ENCODE results near the gene RPS15A. TPM values are rescaled to one million over a fixed set of nuclear protein-coding genes. Genes with fewer than 3 reads are reported as not detected.

Gene RPS15A
- total RNA-seq, 1 donor from 2014 or later = 2,276 TPM

DNA sequence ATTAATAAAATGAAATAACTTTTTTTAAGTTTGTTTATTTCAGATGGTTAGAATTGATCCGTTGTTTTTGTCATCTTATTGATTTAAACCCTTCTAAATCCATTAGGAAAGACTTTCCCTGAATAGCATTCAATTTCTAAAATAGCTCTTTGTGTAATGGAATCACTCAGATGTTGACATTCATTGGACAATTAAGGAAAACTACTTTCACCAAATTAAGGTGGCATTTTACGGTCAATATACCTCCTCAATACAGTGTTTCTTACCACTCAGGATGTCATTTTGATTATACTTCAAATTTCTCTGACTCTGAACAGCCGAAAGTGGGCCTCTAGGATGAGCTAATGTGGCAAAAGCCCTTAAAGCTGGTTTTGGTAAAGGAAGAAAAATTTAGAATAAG lies 9.4 kb upstream of the RPS15A start:
- Histone ChIP-seq H3K27ac (ENCODE audit: low read depth, low read length) (no peak overlapping the region), H3K4me3 (ENCODE audit: low read length in 3 of 3) (peak overlapping the region; percentile 94 to 95 (median 95)), H3K9ac (ENCODE audit: low read depth in 1 of 3, low read length in 3 of 3) (peak overlapping the region; percentile 93 to 95 (median 95)), H3K4me1 (ENCODE audit: control insufficient read depth in 3 of 3, insufficient read depth in 3 of 3, low read length in 3 of 3) (peaks cover 20 to 27% (median 22%) of the 10 kb centered on the region in 3 donors), H3K36me3 (ENCODE audit: control insufficient read depth in 3 of 3, insufficient read depth in 3 of 3, low read length in 3 of 3) (peaks cover 6 to 19% (median 14%) of the 10 kb centered on the region in 3 donors), H3K27me3 (ENCODE audit: control insufficient read depth in 3 of 3, insufficient read depth in 3 of 3, low read length in 3 of 3) (no peaks in the 10 kb centered on the region), H3K9me3 (ENCODE audit: control insufficient read depth in 3 of 3, low read length in 3 of 3) (no peaks in the 10 kb centered on the region)

DNA sequence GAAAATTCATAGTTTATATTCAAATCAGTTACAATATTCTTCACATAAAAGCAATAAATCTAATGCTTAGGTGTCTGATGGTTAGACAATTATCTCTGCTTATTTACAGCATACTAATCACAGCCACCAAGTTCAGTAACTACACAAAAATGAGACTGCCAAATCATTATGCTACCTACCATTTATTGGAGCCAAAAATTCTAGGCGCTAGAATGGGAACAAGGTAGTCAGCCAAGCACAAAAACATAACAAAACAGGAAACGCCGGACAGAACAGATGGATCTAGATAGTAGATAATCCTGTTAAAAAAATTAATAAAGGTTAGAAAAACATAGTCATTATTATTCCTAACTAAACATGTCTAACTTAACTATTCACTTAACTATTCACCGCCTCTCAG lies 7.6 kb upstream of the RPS15A start:
- H3K9me3 ChIP-seq (ENCODE audit: control insufficient read depth in 3 of 3, low read length in 3 of 3) = no peaks in the 10 kb centered on the region
- H3K9ac ChIP-seq (ENCODE audit: low read depth in 1 of 3, low read length in 3 of 3) = peak overlapping the region in 1 of 3 donors; percentile 13
- H3K36me3 ChIP-seq (ENCODE audit: control insufficient read depth in 3 of 3, insufficient read depth in 3 of 3, low read length in 3 of 3) = peaks cover 21 to 33% (median 27%) of the 10 kb centered on the region in 3 donors
- H3K4me1 ChIP-seq (ENCODE audit: control insufficient read depth in 3 of 3, insufficient read depth in 3 of 3, low read length in 3 of 3) = peaks cover 14 to 19% (median 15%) of the 10 kb centered on the region in 3 donors
- no peaks in the 10 kb centered on the region for H3K27me3 ChIP-seq (ENCODE audit: control insufficient read depth in 3 of 3, insufficient read depth in 3 of 3, low read length in 3 of 3)
- H3K4me3 ChIP-seq (ENCODE audit: low read length in 3 of 3) = no peak overlapping the region
- no peak overlapping the region for H3K27ac ChIP-seq (ENCODE audit: low read depth, low read length)

DNA sequence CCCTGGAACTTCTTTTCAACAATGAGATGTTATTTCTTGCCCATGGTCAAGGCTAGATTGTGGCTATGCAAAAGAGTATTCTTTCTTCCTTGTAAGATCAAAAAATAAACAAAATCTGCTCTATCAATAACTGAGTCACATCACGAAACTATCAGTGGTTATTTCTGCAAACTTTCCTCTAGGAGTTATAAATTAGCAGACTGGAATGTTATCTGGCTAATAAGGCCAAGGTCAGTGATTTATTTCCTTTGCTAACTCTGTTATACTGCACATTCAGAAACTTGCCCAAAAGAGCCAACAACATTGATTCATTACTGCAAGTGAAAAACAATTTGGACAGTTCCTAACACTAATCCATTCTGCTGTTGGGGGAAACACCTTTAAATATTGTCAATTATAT lies 6.2 kb upstream of the RPS15A start:
- Histone ChIP-seq H3K9me3 (ENCODE audit: control insufficient read depth in 3 of 3, low read length in 3 of 3) (no peaks in the 10 kb centered on the region), H3K36me3 (ENCODE audit: control insufficient read depth in 3 of 3, insufficient read depth in 3 of 3, low read length in 3 of 3) (peaks cover 27 to 39% (median 35%) of the 10 kb centered on the region in 3 donors), H3K9ac (ENCODE audit: low read depth in 1 of 3, low read length in 3 of 3) (no peak overlapping the region), H3K4me3 (ENCODE audit: low read length in 3 of 3) (no peak overlapping the region), H3K4me1 (ENCODE audit: control insufficient read depth in 3 of 3, insufficient read depth in 3 of 3, low read length in 3 of 3) (peaks cover 12 to 17% (median 14%) of the 10 kb centered on the region in 3 donors), H3K27ac (ENCODE audit: low read depth, low read length) (no peak overlapping the region), H3K27me3 (ENCODE audit: control insufficient read depth in 3 of 3, insufficient read depth in 3 of 3, low read length in 3 of 3) (no peaks in the 10 kb centered on the region)

DNA sequence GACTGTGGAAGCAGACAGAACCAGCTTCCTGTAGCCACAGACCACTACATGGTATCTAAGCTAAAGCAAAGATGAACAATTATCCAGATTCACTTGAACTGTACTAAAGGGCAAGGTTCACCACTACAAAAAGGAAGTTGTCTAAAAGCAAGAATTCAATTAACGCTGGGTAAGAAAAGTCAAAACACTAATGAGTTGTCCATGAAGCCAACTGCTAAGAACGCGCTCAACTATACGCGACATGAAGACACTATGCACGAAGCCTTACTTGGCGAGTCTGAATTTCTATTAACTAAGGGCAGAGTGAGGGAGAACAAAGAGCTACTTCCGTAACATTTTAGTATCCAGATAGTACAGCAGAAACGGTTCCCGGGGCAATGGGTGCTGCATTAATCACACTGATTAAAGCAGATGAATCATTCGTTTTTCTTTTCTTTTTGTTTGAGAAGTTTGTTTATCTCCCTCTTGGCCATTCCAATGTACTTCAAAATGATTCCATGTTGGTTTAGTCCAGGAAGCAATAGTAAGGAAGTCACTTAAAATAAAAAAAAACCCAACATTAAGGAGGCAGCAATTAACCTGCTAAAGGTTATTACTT lies 2.8 kb upstream of the RPS15A start:
- Histone ChIP-seq H3K4me1 (ENCODE audit: control insufficient read depth in 3 of 3, insufficient read depth in 3 of 3, low read length in 3 of 3) (peaks cover 11 to 21% (median 14%) of the 10 kb centered on the region in 3 donors), H3K36me3 (ENCODE audit: control insufficient read depth in 3 of 3, insufficient read depth in 3 of 3, low read length in 3 of 3) (peaks cover 27 to 43% (median 42%) of the 10 kb centered on the region in 3 donors), H3K27ac (ENCODE audit: low read depth, low read length) (no peak overlapping the region), H3K9ac (ENCODE audit: low read depth in 1 of 3, low read length in 3 of 3) (no peak overlapping the region), H3K27me3 (ENCODE audit: control insufficient read depth in 3 of 3, insufficient read depth in 3 of 3, low read length in 3 of 3) (no peaks in the 10 kb centered on the region), H3K9me3 (ENCODE audit: control insufficient read depth in 3 of 3, low read length in 3 of 3) (no peaks in the 10 kb centered on the region), H3K4me3 (ENCODE audit: low read length in 3 of 3) (no peak overlapping the region)

DNA sequence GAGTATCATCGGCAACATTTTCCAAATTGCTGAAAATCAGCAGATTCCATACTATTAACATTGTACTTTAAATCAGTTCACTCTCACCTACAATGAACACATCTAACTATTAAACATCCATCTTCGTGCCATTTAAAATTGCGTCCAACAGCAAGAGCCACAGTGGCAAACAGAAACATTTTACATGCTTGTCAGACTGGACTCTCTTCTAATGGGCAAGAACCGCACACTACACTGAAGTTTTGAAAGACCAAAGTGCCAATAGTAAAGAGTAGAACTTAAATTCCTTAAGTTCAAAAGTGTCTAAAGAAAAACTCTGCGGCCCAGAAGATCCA lies 652 bp downstream of the RPS15A start:
- H3K4me1 ChIP-seq (ENCODE audit: control insufficient read depth in 3 of 3, insufficient read depth in 3 of 3, low read length in 3 of 3) = peaks cover 44 to 55% (median 46%) of the 10 kb centered on the region in 3 donors
- peak overlapping the region; percentile 91 to 99 (median 99) for H3K4me3 ChIP-seq (ENCODE audit: low read length in 3 of 3)
- no peaks in the 10 kb centered on the region for H3K27me3 ChIP-seq (ENCODE audit: control insufficient read depth in 3 of 3, insufficient read depth in 3 of 3, low read length in 3 of 3)
- peak overlapping the region; percentile 84 for H3K27ac ChIP-seq (ENCODE audit: low read depth, low read length)
- no peaks in the 10 kb centered on the region for H3K9me3 ChIP-seq (ENCODE audit: control insufficient read depth in 3 of 3, low read length in 3 of 3)
- peak overlapping the region; percentile 95 to 97 (median 97) for H3K9ac ChIP-seq (ENCODE audit: low read depth in 1 of 3, low read length in 3 of 3)
- H3K36me3 ChIP-seq (ENCODE audit: control insufficient read depth in 3 of 3, insufficient read depth in 3 of 3, low read length in 3 of 3) = peaks cover 40 to 48% (median 47%) of the 10 kb centered on the region in 3 donors

DNA sequence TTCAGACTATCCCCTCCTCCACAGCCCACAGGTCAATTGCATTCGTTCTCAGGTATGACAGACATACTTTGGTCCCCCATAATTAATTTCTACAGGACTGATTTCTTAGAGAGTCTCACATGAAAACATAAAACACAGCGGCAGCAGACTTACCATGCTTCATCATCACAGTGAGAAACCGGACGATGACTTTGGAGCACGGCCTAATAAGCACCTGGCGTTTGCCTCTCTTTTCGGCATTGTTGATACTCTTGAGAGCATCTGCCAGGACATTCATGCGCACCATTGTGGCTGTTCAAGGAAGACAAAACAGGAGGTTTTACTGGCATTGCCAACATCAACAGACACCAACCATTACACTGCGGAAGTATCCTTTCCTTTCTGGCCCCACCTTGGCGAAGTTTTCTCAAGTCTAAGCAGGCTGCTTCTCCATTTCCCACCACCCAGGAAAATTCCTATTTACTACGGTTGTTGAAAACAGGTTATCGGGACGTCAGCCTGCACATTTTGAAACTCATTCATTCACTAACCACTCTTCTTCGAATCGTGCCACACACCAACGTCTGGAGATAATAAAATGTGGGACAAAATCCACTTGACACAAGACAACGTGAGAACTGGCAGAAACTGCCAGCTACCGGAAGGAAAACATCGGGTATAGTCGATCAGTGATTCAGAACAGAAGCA lies 1.2 kb downstream of the RPS15A start:
- H3K27ac ChIP-seq (ENCODE audit: low read depth, low read length) = peak overlapping the region; percentile 84
- peaks cover 49 to 60% (median 51%) of the 10 kb centered on the region in 3 donors for H3K4me1 ChIP-seq (ENCODE audit: control insufficient read depth in 3 of 3, insufficient read depth in 3 of 3, low read length in 3 of 3)
- peak overlapping the region; percentile 91 to 99 (median 99) for H3K4me3 ChIP-seq (ENCODE audit: low read length in 3 of 3)
- peaks cover 38 to 47% (median 47%) of the 10 kb centered on the region in 3 donors for H3K36me3 ChIP-seq (ENCODE audit: control insufficient read depth in 3 of 3, insufficient read depth in 3 of 3, low read length in 3 of 3)
- no peaks in the 10 kb centered on the region for H3K9me3 ChIP-seq (ENCODE audit: control insufficient read depth in 3 of 3, low read length in 3 of 3)
- no peaks in the 10 kb centered on the region for H3K27me3 ChIP-seq (ENCODE audit: control insufficient read depth in 3 of 3, insufficient read depth in 3 of 3, low read length in 3 of 3)
- H3K9ac ChIP-seq (ENCODE audit: low read depth in 1 of 3, low read length in 3 of 3) = peak overlapping the region; percentile 95 to 97 (median 97)

DNA sequence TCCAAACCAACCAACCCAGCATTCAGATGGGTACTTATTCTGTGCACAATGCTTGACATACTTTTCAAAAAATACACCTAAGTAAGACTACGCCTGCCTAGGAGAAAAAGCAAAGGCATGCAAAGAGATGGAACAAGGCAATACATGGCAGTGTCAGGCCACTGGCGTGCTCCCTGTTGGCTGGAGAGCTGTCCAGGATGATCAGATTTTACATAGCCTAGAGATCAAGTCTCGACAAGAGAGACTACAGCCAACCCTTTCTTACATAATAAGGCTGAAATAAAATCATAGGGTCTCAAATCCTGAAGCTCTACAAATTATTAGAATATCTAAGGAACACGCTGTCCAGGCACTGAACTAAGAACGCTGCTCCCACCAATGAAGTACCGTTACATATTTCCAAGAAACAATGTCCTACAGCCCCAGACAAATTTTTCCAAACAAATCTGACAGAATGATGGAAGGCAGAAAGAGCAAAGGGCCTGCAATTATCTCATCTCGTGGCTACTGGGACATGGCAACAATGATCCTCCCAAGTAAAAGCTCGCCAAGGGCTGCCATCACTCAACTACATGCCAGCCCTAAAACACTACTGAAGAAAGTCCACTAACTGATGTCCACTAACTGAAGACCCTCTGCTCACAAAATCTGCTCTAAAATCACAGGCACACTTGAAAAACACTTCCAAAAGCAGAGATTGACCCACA lies 5.1 kb downstream of the RPS15A start:
- peaks cover 55 to 78% (median 64%) of the 10 kb centered on the region in 3 donors for H3K4me1 ChIP-seq (ENCODE audit: control insufficient read depth in 3 of 3, insufficient read depth in 3 of 3, low read length in 3 of 3)
- H3K27me3 ChIP-seq (ENCODE audit: control insufficient read depth in 3 of 3, insufficient read depth in 3 of 3, low read length in 3 of 3) = no peaks in the 10 kb centered on the region
- no peaks in the 10 kb centered on the region for H3K9me3 ChIP-seq (ENCODE audit: control insufficient read depth in 3 of 3, low read length in 3 of 3)
- H3K4me3 ChIP-seq (ENCODE audit: low read length in 3 of 3) = peak overlapping the region; percentile 8 to 36 (median 18)
- H3K36me3 ChIP-seq (ENCODE audit: control insufficient read depth in 3 of 3, insufficient read depth in 3 of 3, low read length in 3 of 3) = peaks cover 39 to 46% (median 45%) of the 10 kb centered on the region in 3 donors
- peak overlapping the region in 2 of 3 donors; percentile 37 to 40 for H3K9ac ChIP-seq (ENCODE audit: low read depth in 1 of 3, low read length in 3 of 3)
- peak overlapping the region; percentile 17 for H3K27ac ChIP-seq (ENCODE audit: low read depth, low read length)

DNA sequence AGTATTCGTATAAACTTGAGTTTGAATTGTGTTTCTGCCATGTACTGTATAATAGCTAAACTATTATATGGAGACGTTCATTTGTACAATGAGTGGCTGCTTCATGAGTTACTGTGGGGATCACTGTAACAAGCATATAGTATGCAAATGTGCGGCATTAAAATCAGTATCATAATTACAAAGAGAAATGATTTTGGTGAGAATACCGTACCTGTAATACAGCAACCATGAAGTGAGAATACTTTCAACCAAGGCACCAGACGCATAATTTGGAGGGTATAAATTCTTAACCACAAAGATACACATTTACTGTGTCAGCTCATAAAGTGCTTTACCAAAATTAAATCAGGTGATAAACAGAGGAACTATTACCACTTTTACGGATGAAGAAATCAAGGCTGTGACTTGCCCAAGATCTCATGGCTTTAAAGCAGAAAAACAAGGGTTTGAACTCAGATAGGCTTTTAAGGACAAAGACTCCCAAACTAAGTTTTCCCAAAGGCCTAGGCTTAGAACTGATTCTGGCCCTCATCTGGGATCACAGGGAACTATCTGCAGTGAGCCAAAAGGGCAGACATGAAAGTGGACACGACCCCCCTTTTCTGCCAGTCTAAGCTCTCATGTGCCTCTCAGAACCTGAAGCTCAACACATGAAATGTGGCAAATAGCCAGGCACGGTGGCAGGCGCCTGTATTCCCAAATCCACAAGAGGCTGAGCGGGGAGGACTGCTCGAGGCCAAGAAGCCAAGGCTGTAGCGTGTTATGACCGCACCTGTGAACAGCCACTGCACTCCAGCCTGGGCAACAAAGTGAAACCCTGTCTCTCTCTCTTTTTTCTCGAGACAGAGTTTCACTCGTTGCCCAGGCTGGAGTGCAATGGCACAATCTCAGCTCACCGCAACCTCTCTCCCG lies 6.4 kb downstream of the RPS15A start:
- Histone ChIP-seq H3K9me3 (ENCODE audit: control insufficient read depth in 3 of 3, low read length in 3 of 3) (no peaks in the 10 kb centered on the region), H3K4me1 (ENCODE audit: control insufficient read depth in 3 of 3, insufficient read depth in 3 of 3, low read length in 3 of 3) (peaks cover 50 to 65% (median 58%) of the 10 kb centered on the region in 3 donors), H3K9ac (ENCODE audit: low read depth in 1 of 3, low read length in 3 of 3) (peak overlapping the region in 1 of 3 donors; percentile 45), H3K4me3 (ENCODE audit: low read length in 3 of 3) (no peak overlapping the region), H3K36me3 (ENCODE audit: control insufficient read depth in 3 of 3, insufficient read depth in 3 of 3, low read length in 3 of 3) (peaks cover 39 to 46% (median 45%) of the 10 kb centered on the region in 3 donors), H3K27ac (ENCODE audit: low read depth, low read length) (peak overlapping the region; percentile 30), H3K27me3 (ENCODE audit: control insufficient read depth in 3 of 3, insufficient read depth in 3 of 3, low read length in 3 of 3) (no peaks in the 10 kb centered on the region)

DNA sequence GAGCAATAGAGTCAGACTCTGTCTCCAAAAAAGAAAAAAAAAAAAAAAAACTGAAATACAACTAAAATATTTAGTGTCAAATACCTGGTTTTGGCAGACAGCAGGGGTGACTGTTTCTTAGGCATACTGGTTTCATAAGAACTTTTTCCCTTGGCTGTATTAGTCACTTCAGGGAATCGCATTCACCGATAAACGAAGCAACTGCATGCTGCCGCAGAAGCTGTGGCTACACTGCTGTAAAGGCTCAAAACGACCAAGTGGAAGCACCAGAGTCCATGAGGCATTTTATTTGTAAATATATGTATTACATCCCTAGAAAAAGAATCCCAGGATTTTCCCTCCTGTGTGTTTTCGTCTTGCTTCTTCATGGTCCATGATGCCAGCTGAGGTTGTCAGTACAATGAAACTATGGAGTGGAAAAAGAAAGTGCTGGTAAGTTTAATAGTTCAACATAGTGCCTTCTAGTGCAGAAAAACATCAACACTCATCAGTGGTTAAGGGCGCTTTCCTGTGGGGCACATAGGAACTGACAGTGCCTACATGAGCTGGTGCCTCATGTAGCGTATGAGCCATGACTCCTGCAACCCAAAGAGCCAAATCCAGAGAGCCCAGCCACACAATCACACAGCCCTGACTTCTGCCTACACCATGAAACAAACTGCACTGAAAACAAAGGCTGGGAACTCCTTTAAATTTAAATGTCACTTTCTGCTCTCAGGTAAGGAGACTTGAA lies 7.3 kb downstream of the RPS15A start:
- no peaks in the 10 kb centered on the region for H3K9me3 ChIP-seq (ENCODE audit: control insufficient read depth in 3 of 3, low read length in 3 of 3)
- peaks cover 44 to 57% (median 49%) of the 10 kb centered on the region in 3 donors for H3K4me1 ChIP-seq (ENCODE audit: control insufficient read depth in 3 of 3, insufficient read depth in 3 of 3, low read length in 3 of 3)
- no peak overlapping the region for H3K27ac ChIP-seq (ENCODE audit: low read depth, low read length)
- no peaks in the 10 kb centered on the region for H3K27me3 ChIP-seq (ENCODE audit: control insufficient read depth in 3 of 3, insufficient read depth in 3 of 3, low read length in 3 of 3)
- peaks cover 39 to 44% (median 41%) of the 10 kb centered on the region in 3 donors for H3K36me3 ChIP-seq (ENCODE audit: control insufficient read depth in 3 of 3, insufficient read depth in 3 of 3, low read length in 3 of 3)
- no peak overlapping the region for H3K9ac ChIP-seq (ENCODE audit: low read depth in 1 of 3, low read length in 3 of 3)
- no peak overlapping the region for H3K4me3 ChIP-seq (ENCODE audit: low read length in 3 of 3)

Measured in skeletal muscle tissue (tissue), 4 donors.